H1 (cell line): ENCODE data around the gene SMYD3. TPM values are rescaled to one million over a fixed set of nuclear protein-coding genes. Genes with fewer than 3 reads are reported as not detected.

Experiments used
- CTCF ChIA-PET: fragments of 300-600 bp; sonication (Branson Sonifier 250); formaldehyde crosslinking; loops from one replicate; lab custom pipeline; 2021; ENCODE audit not compliant: partially characterized antibody; lab: Charles Lee
- POLR2A ChIA-PET: fragments of 300-600 bp; sonication (Branson Sonifier 250); formaldehyde crosslinking; loops from one replicate; lab custom pipeline; 2021; ENCODE audit warnings: inconsistent platforms; ENCODE audit not compliant: partially characterized antibody; lab: Charles Lee
- DNase-seq, 2 experiments: peaks; one replicate each; pipeline versions ENCODE4 v3.0.0 to v3.0.0-alpha.2; 2010 to 2022; ENCODE audit warnings: low spot score in 2 of 2, low read depth in 1 of 2, mixed read lengths in 1 of 2
- FAIRE-seq: peaks from 2 replicates; lab custom pipeline; 2011; peaks lifted over from hg19 to GRCh38; lab: Jason Lieb, UNC
- H2AFZ ChIP-seq: 2 replicates; pipeline ENCODE4 v1.8.1; 2012; ENCODE audit warnings: low read length, inconsistent platforms
- H2AK5ac ChIP-seq: 2 replicates; pipeline ENCODE4 v1.6.1; 2013; ENCODE audit warnings: low read depth, low read length
- H2BK120ac ChIP-seq: replicated peaks from 2 replicates; pipeline ENCODE3; 2013; ENCODE audit warnings: low read depth, low read length, inconsistent platforms
- H2BK12ac ChIP-seq: 2 replicates; pipeline ENCODE4 v1.6.1; 2013; ENCODE audit warnings: low read depth, low read length
- H2BK15ac ChIP-seq: 2 replicates; pipeline ENCODE4 v1.6.1; 2013; ENCODE audit warnings: low read length
- H2BK20ac ChIP-seq: 2 replicates; pipeline ENCODE4 v1.6.1; 2013; ENCODE audit warnings: low read length
- H2BK5ac ChIP-seq: 2 replicates; pipeline ENCODE4 v1.6.1; 2013; ENCODE audit warnings: low read depth, low read length
- H3K14ac ChIP-seq: 2 replicates; pipeline ENCODE4 v1.6.1; 2013; ENCODE audit warnings: inconsistent platforms; ENCODE audit not compliant: insufficient read length
- H3K18ac ChIP-seq: 2 replicates; pipeline ENCODE4 v1.6.1; 2013; ENCODE audit warnings: low read length; ENCODE audit errors: extremely low read depth
- H3K23ac ChIP-seq: 2 replicates; pipeline ENCODE4 v1.6.1; 2013; ENCODE audit warnings: inconsistent platforms; ENCODE audit not compliant: insufficient read length
- H3K23me2 ChIP-seq: 2 replicates; pipeline ENCODE4 v1.6.1; 2013; ENCODE audit warnings: low read depth, low read length
- H3K27ac ChIP-seq: 2 replicates; pipeline ENCODE4 v1.6.1; 2011; ENCODE audit warnings: low read depth, low read length, inconsistent platforms
- H3K27me3 ChIP-seq, 4 experiments: replicated peaks in 1 of 4; 1 replicate in 1 of 4; 2 replicates in 3 of 4; pipeline versions ENCODE4 v1.6.1 to v1.8.1; 2011 to 2013; ENCODE audit warnings: low read length in 3 of 4, mild to moderate bottlenecking in 3 of 4, inconsistent platforms in 2 of 4, mixed read lengths in 2 of 4, moderate library complexity in 1 of 4; ENCODE audit not compliant: control insufficient read depth in 3 of 4, insufficient read depth in 3 of 4; ENCODE audit errors: extremely low read depth in 1 of 4
- H3K36me3 ChIP-seq, 4 experiments: 2 replicates each; pipeline versions ENCODE4 v1.6.1 to v1.8.1; 2011 to 2013; ENCODE audit warnings: mild to moderate bottlenecking in 4 of 4, low read length in 3 of 4, moderate library complexity in 2 of 4, control low read depth in 1 of 4, inconsistent platforms in 1 of 4; ENCODE audit not compliant: insufficient read depth in 4 of 4, control insufficient read depth in 2 of 4
- H3K4ac ChIP-seq: replicated peaks from 2 replicates; pipeline ENCODE3; 2013; ENCODE audit warnings: low read length, low read depth, mixed read lengths, inconsistent platforms; ENCODE audit not compliant: insufficient read length
- H3K4me1 ChIP-seq, 4 experiments: replicated peaks in 1 of 4; 1 replicate in 1 of 4; 2 replicates in 3 of 4; pipeline versions ENCODE4 v1.6.1 to v1.8.1; 2011 to 2013; ENCODE audit warnings: low read length in 3 of 4, inconsistent platforms in 2 of 4, mixed read lengths in 1 of 4; ENCODE audit not compliant: insufficient read depth in 4 of 4, control insufficient read depth in 3 of 4
- H3K4me2 ChIP-seq, 2 experiments: 2 replicates each; pipeline versions ENCODE4 v1.6.1 to v1.8.1; 2011 to 2013; ENCODE audit warnings: low read depth in 2 of 2, low read length in 2 of 2, control low read depth in 1 of 2, inconsistent platforms in 1 of 2, mild to moderate bottlenecking in 1 of 2; ENCODE audit not compliant: insufficient read depth in 1 of 2
- H3K4me3 ChIP-seq, 4 experiments: fragments of 200-600, 300-600 bp in 1 of 4; sonication (generic), shearing (Covaris generic), sonication (Bioruptor Twin) in 1 of 4; 2 replicates each; pipeline versions ENCODE4 v1.5.1 to v1.8.1; 2011 to 2016; ENCODE audit warnings: low read length in 4 of 4, low read depth in 3 of 4, control low read depth in 2 of 4, inconsistent platforms in 2 of 4, mild to moderate bottlenecking in 2 of 4, mixed read lengths in 1 of 4, moderate library complexity in 1 of 4; ENCODE audit not compliant: insufficient read depth in 2 of 4; ENCODE audit errors: extremely low read depth in 1 of 4
- H3K56ac ChIP-seq: replicated peaks from 2 replicates; pipeline ENCODE3; 2013; ENCODE audit warnings: low read depth, mild to moderate bottlenecking, mixed read lengths, low read length, inconsistent platforms; ENCODE audit not compliant: insufficient read length
- H3K79me1 ChIP-seq: 2 replicates; pipeline ENCODE4 v1.6.1; 2013; ENCODE audit warnings: low read depth, low read length, control low read depth
- H3K79me2 ChIP-seq, 2 experiments: 2 replicates each; pipeline versions ENCODE4 v1.6.1 to v1.8.1; 2012 to 2013; ENCODE audit warnings: low read length in 2 of 2, mild to moderate bottlenecking in 2 of 2, inconsistent platforms in 1 of 2; ENCODE audit not compliant: insufficient read depth in 2 of 2, control insufficient read depth in 1 of 2
- H3K9ac ChIP-seq, 4 experiments: replicated peaks in 1 of 4; 1 replicate in 1 of 4; 2 replicates in 3 of 4; pipeline versions ENCODE4 v1.6.1 to v1.8.1; 2011 to 2013; ENCODE audit warnings: low read depth in 3 of 4, low read length in 3 of 4, control low read depth in 2 of 4, mild to moderate bottlenecking in 2 of 4, moderate library complexity in 2 of 4, inconsistent platforms in 1 of 4; ENCODE audit errors: extremely low read depth in 1 of 4
- H3K9me3 ChIP-seq, 2 experiments: 2 replicates each; pipeline versions ENCODE4 v1.6.1 to v1.8.1; 2012 to 2013; ENCODE audit warnings: mild to moderate bottlenecking in 2 of 2, moderate library complexity in 2 of 2, control low read depth in 1 of 2, inconsistent platforms in 1 of 2, low read depth in 1 of 2, low read length in 1 of 2, mixed read lengths in 1 of 2; ENCODE audit not compliant: insufficient read depth in 2 of 2
- H4K20me1 ChIP-seq, 2 experiments: replicated peaks in 1 of 2; 2 replicates each; pipeline versions ENCODE3 to v1.8.1; 2011 to 2013; ENCODE audit warnings: inconsistent platforms in 2 of 2, low read length in 2 of 2, mild to moderate bottlenecking in 1 of 2; ENCODE audit not compliant: insufficient read depth in 2 of 2, control insufficient read depth in 1 of 2
- H4K5ac ChIP-seq: 2 replicates; pipeline ENCODE4 v1.6.1; 2013; ENCODE audit warnings: low read length, low read depth, mixed read lengths, inconsistent platforms; ENCODE audit not compliant: insufficient read length
- H4K8ac ChIP-seq: 2 replicates; pipeline ENCODE4 v1.8.0; 2013; ENCODE audit warnings: mild to moderate bottlenecking, moderate library complexity, low read length, inconsistent platforms; ENCODE audit not compliant: insufficient read depth; ENCODE audit errors: extremely low read depth
- H4K91ac ChIP-seq: replicated peaks from 2 replicates; pipeline ENCODE3; 2013; ENCODE audit warnings: low read length, mixed read lengths, inconsistent platforms; ENCODE audit not compliant: insufficient read length
- CHD1 ChIP-seq: IDR thresholded peaks from 2 replicates; pipeline ENCODE4 v1.6.1; 2012; ENCODE audit warnings: low read depth, low read length, improper control_type of control experiment
- WGBS, 2 experiments: shearing (Covaris generic) in 1 of 2; methylation state at CpG; one replicate each; pipeline versions ENCODE4 v1.1.6 to v1.1.7; 2013 to 2015; ENCODE audit warnings: low lambda C conversion rate in 2 of 2, mixed read lengths in 2 of 2, inconsistent platforms in 1 of 2, low coverage in 1 of 2, missing lambda C conversion rate in 1 of 2; ENCODE audit not compliant: insufficient replicate concordance in 2 of 2, insufficient coverage in 1 of 2, insufficient read length in 1 of 2; ENCODE audit errors: extremely low coverage in 1 of 2, missing lambda C conversion rate in 1 of 2; 5-methylcytosine and 5-hydroxymethylcytosine counted together
- polyA plus RNA-seq, 7 experiments: library from polyadenylated mRNA; depleted of rRNA in 3 of 7; stranded (reverse) in 5 of 7; unstranded in 2 of 7; fragments of >200 nt in 5 of 7; fragments of 200-250 nt in 2 of 7; gene quantifications; 1 replicate in 5 of 7; 2 replicates in 1 of 7; 4 replicates in 1 of 7; pipeline versions ENCODE4 v1.2.1 to v1.2.3, GENCODE V29; 2011 to 2013; ENCODE audit warnings: missing spikeins in 2 of 7, mixed read lengths in 2 of 7
- total RNA-seq: library from RNA; stranded (reverse); fragmentation: NEBNext Ultra II Directional; extraction: Animal tissue kit (Norgen Biotek cat#: 25700); gene quantifications from 2 replicates; pipeline ENCODE4 v1.2.1, GENCODE V29; 2021

SMYD3 gene
- total and polyA plus RNA-seq, 2 of the 8 experiments (the other 6 are each of a cell fraction or from before 2014, with no cell fraction given) = 17.3 to 25.4 TPM

DNA sequence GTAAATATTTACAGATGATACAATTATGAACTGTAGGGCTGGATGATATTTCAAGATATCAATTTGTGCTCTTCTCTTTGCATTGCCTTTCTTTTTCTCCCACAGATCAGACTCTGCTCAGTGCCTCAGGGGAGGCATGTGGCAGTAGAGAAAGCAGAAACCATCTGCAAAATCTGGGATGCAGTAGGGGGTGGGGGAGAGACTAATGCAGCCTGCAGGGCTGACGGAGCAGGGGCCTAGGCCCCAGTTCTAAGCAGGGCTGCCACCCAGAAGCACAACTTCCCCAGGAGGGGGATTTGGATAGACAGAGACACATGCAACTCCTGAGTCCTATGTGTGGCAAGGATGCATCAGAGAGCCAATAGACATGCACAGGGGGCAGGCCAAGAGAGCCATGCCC is 511.6 kb downstream of the SMYD3 start:
- H3K27ac ChIP-seq = no peak overlapping the region
- no peak overlapping the region for H3K23ac ChIP-seq
- no peak overlapping the region for H3K9ac ChIP-seq
- peaks cover 0 to 3% (median 0%) of the 10 kb centered on the region in 4 experiments; a peak in 3 of 7 replicates for H3K4me1 ChIP-seq
- no peak overlapping the region for H2BK12ac ChIP-seq
- H3K36me3 ChIP-seq = no peaks in the 10 kb centered on the region
- CTCF ChIA-PET = interaction anchor here (1.0 kb wide), 1 partner anchor 844 kb away, joined by 3 read pairs; no protein-coding TSS in a partner anchor
- H2BK15ac ChIP-seq = no peak overlapping the region
- no peak overlapping the region for H2BK5ac ChIP-seq
- no peak overlapping the region for H3K14ac ChIP-seq
- H3K27me3 ChIP-seq = no peaks in the 10 kb centered on the region
- H2BK120ac ChIP-seq = no peak overlapping the region
- no peak overlapping the region for H3K18ac ChIP-seq
- H2AFZ ChIP-seq = no peak overlapping the region
- H3K9me3 ChIP-seq = no peaks in the 10 kb centered on the region
- no peak overlapping the region for H4K5ac ChIP-seq
- H3K4ac ChIP-seq = no peak overlapping the region
- no peak overlapping the region for H4K8ac ChIP-seq
- 64% methylated on average over 1 of the region's 1 CpG; no CpG with 5 or more reads in 1 of the 2 experiments for WGBS, 2 experiments
- no peak overlapping the region for H3K4me3 ChIP-seq
- H3K23me2 ChIP-seq = no peaks in the 10 kb centered on the region
- H2AK5ac ChIP-seq = no peak overlapping the region
- H2BK20ac ChIP-seq = no peak overlapping the region
- no peak for DNase-seq
- FAIRE-seq = no peak
- POLR2A ChIA-PET = no interaction called here
- no peaks in the 10 kb centered on the region for H3K79me2 ChIP-seq
- H3K56ac ChIP-seq = no peak overlapping the region
- H3K4me2 ChIP-seq = no peak overlapping the region
- no peaks in the 10 kb centered on the region for H4K20me1 ChIP-seq
- H4K91ac ChIP-seq = no peak overlapping the region
- H3K79me1 ChIP-seq = no peaks in the 10 kb centered on the region
- no peak for TF ChIP-seq CHD1
- TF ChIP-seq, all 59 proteins: peak for 0
